K562 (cell line): ENCODE data around the gene PES1. TPM values are rescaled to one million over a fixed set of nuclear protein-coding genes. Genes with fewer than 3 reads are reported as not detected.

Experiments
- CEBPG ChIP-seq, 3 experiments: fragments of 200-800 bp in 1 of 3; sonication (Bioruptor generic) in 1 of 3; sonication (generic) in 1 of 3; formaldehyde crosslinking in 1 of 3; IDR thresholded peaks in 2 of 3; conservative IDR thresholded peaks in 1 of 3; 2 replicates each; pipeline versions ENCODE4 v1.6.1 to v1.8.0; 2016 to 2022; ENCODE audit warnings: missing compliant biosample characterization in 2 of 3, missing genetic modification characterization in 2 of 3, mild to moderate bottlenecking in 1 of 3, missing genetic modification reagents in 1 of 3
- E2F3 ChIP-seq: fragments of 250-450 bp; sonication (Bioruptor Pico); IDR thresholded peaks from 2 replicates; pipeline ENCODE4 v1.4.0; 2020; ENCODE audit warnings: mild to moderate bottlenecking
- FOXJ2 ChIP-seq: fragments of 200-800 bp; sonication (Bioruptor generic); IDR thresholded peaks from 2 replicates; pipeline ENCODE4 v1.6.1; 2016; ENCODE audit warnings: missing genetic modification characterization, missing compliant biosample characterization
- FOXJ3 ChIP-seq: sonication (generic); formaldehyde crosslinking; IDR thresholded peaks from 2 replicates; pipeline ENCODE4 v1.4.0; 2020; ENCODE audit warnings: mild to moderate bottlenecking, missing genetic modification reagents
- ILK ChIP-seq: fragments of 450-650 bp; IDR thresholded peaks from 2 replicates; pipeline ENCODE4 v1.6.1; 2016; ENCODE audit warnings: missing genetic modification characterization, low read depth, mild to moderate bottlenecking, missing compliant biosample characterization, moderate library complexity, borderline replicate concordance
- KDM1A ChIP-seq, 2 experiments: fragments of 450-650 bp; IDR thresholded peaks; 2 replicates each; pipeline ENCODE4 v1.6.1; 2016; ENCODE audit warnings: mild to moderate bottlenecking in 2 of 2
- MCM7 ChIP-seq, 2 experiments: fragments of 450-650 bp; IDR thresholded peaks; 2 replicates each; pipeline ENCODE4 v1.6.1; 2016 to 2018
- NELFE ChIP-seq: IDR thresholded peaks from 2 replicates; pipeline ENCODE4 v1.6.1; 2011; ENCODE audit warnings: mild to moderate bottlenecking; ENCODE audit not compliant: insufficient read depth, insufficient read length
- NFRKB ChIP-seq: fragments of 450-650 bp; IDR thresholded peaks from 2 replicates; pipeline ENCODE4 v1.6.1; 2016; ENCODE audit warnings: low read depth
- NONO ChIP-seq, 2 experiments: fragments of 200-400 bp in 1 of 2; fragments of 450-650 bp in 1 of 2; formaldehyde crosslinking in 1 of 2; IDR thresholded peaks; 2 replicates each; pipeline ENCODE4 v1.6.1; 2017; ENCODE audit warnings: low read depth in 2 of 2, mild to moderate bottlenecking in 2 of 2, moderate library complexity in 2 of 2, low read length in 1 of 2
- RBM39 ChIP-seq: fragments of 200-400 bp; formaldehyde crosslinking; optimal IDR thresholded peaks from 2 replicates; pipeline ENCODE3; 2018; ENCODE audit warnings: low read depth, low read length
- SIX5 ChIP-seq, 2 experiments: IDR thresholded peaks; 2 replicates each; pipeline ENCODE4 v1.6.1; 2011; ENCODE audit warnings: low read length in 2 of 2, borderline replicate concordance in 1 of 2, low read depth in 1 of 2, mild to moderate bottlenecking in 1 of 2, moderate library complexity in 1 of 2; ENCODE audit not compliant: insufficient read depth in 1 of 2
- SLC30A9 ChIP-seq: fragments of 250-450 bp; sonication (Bioruptor Pico); IDR thresholded peaks from 2 replicates; pipeline ENCODE4 v1.8.0; 2022; ENCODE audit warnings: mild to moderate bottlenecking, moderate library complexity
- SMARCB1 ChIP-seq: IDR thresholded peaks from 2 replicates; pipeline ENCODE4 v1.6.1; 2011; ENCODE audit warnings: improper control_type of control experiment, low read depth; ENCODE audit not compliant: insufficient read length
- SNRNP70 ChIP-seq: fragments of 200-400 bp; formaldehyde crosslinking; optimal IDR thresholded peaks from 2 replicates; pipeline ENCODE3; 2017; ENCODE audit warnings: low read depth, low read length
- SRSF1 ChIP-seq: fragments of 200-400 bp; formaldehyde crosslinking; IDR thresholded peaks from 2 replicates; pipeline ENCODE4 v1.6.1; 2017; ENCODE audit warnings: mild to moderate bottlenecking, low read depth, low read length, moderate library complexity
- TAL1 ChIP-seq: fragments of 450-650 bp; IDR thresholded peaks from 2 replicates; pipeline ENCODE4 v1.6.1; 2016; ENCODE audit warnings: mild to moderate bottlenecking
- TGIF2 ChIP-seq: sonication (generic); formaldehyde crosslinking; IDR thresholded peaks from 2 replicates; pipeline ENCODE4 v1.8.1; 2022; ENCODE audit warnings: mild to moderate bottlenecking, missing genetic modification reagents, moderate library complexity
- TSHZ1 ChIP-seq: fragments of 250-450 bp; sonication (Bioruptor Pico); IDR thresholded peaks from 2 replicates; pipeline ENCODE4 v1.4.0; 2020; ENCODE audit warnings: mild to moderate bottlenecking, moderate library complexity
- WHSC1 ChIP-seq: IDR thresholded peaks from one replicate; pipeline ENCODE4 v1.6.1; 2012; ENCODE audit warnings: low read length, control low read depth, inconsistent platforms
- ZBTB17 ChIP-seq: fragments of 450-650 bp; formaldehyde crosslinking; IDR thresholded peaks from 2 replicates; pipeline ENCODE4 v1.4.0; 2020; ENCODE audit warnings: mild to moderate bottlenecking
- ZC3H4 ChIP-seq: sonication (generic); formaldehyde crosslinking; IDR thresholded peaks from 2 replicates; pipeline ENCODE4 v1.9.0; 2021; ENCODE audit warnings: missing genetic modification reagents, borderline replicate concordance
- polyA plus RNA-seq, 8 experiments: library from polyadenylated mRNA; depleted of rRNA in 4 of 8; stranded (reverse) in 5 of 8; unstranded in 3 of 8; fragments of >200 nt; fragmentation: Nextera tagmentation in 2 of 8; fragmentation: Illumina TruSeq in 1 of 8; extraction: Ambion mirVana in 2 of 8; extraction: Trizol in 1 of 8; gene quantifications; 2 replicates each; pipeline versions ENCODE4 v1.2.1 to v1.2.3, GENCODE V29; 2011 to 2014; ENCODE audit warnings: inconsistent platforms in 1 of 8, missing spikeins in 1 of 8
- total RNA-seq, 7 experiments: library from RNA; depleted of rRNA in 6 of 7; stranded (reverse); fragments of >200 nt in 6 of 7; fragmentation: Illumina TruSeq in 2 of 7; extraction: Trizol in 2 of 7; gene quantifications; 2 replicates each; pipeline versions ENCODE4 v1.2.1 to v1.2.3, GENCODE V29; 2011 to 2021; ENCODE audit warnings: low replicate concordance in 1 of 7
- TF ChIP-seq, protein P1 (sequence below): IDR thresholded peaks from 3 replicates; pipeline ENCODE4 v1.6.1; 2011; ENCODE audit warnings: borderline replicate concordance, mild to moderate bottlenecking, moderate library complexity; ENCODE audit not compliant: insufficient read length; ENCODE audit errors: extremely low read depth

PES1 gene
- total and polyA plus RNA-seq, 9 of the 15 experiments (the other 6 are each of a cell fraction or from before 2014, with no cell fraction given), result 6.5 to 158 (median 94.3) TPM

DNA sequence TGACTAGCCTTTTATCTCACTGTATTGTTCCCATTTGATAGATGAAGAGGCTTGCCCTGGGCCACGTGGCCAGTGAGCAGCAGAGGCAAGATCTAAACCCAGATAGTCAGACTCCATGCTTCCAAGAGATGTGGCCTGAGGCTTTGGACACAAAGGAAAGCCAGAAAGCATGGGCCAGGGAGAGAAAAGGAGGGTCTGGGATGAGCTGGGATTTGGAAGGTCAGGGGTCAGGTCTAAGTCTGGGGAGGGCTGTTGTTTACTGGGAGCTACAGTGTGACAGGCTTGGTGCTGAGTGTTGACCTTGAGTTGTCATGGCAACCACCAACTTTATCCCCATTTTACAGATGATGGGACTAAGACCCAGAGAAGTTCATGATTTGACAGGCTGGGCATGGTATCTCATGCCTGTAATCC is 46.0 kb upstream of the PES1 start (continued):
- no peak for TF ChIP-seq TSHZ1
- TF ChIP-seq RBM39, result no peak
- no peak for TF ChIP-seq SLC30A9 (CRISPR knock-in tag)
- no peak for TF ChIP-seq WHSC1
- TF ChIP-seq CEBPG (CRISPR knock-in tag; IDR thresholded peaks at IDR 0.05), result no peak
- no peak for TF ChIP-seq CEBPG (tag; conservative IDR thresholded peaks at IDR 0.05 in 1 of 2, IDR thresholded peaks at IDR 0.05 in 1 of 2)
- no peak for TF ChIP-seq SRSF1
- TF ChIP-seq MCM7 (IDR thresholded peaks at IDR 0.05), result no peak
- TF ChIP-seq ILK (tag), result no peak
- no peak for TF ChIP-seq TGIF2
- TF ChIP-seq NELFE, result no peak
- TF ChIP-seq SIX5 (IDR thresholded peaks at IDR 0.05; ENCODE audit: borderline replicate concordance in 1 of 2, insufficient read depth in 1 of 2, low read depth in 1 of 2, low read length in 2 of 2), result no peak
- no peak for TF ChIP-seq TAL1
- 0 out of 4 replicates have a peak, but pooled peaks of 1 of the 2 experiments have one; percentile 35 for TF ChIP-seq KDM1A (IDR thresholded peaks at IDR 0.05)
- TF ChIP-seq E2F3 (CRISPR knock-in tag), result no peak
- no peak for TF ChIP-seq SNRNP70
- TF ChIP-seq, protein P1, sequence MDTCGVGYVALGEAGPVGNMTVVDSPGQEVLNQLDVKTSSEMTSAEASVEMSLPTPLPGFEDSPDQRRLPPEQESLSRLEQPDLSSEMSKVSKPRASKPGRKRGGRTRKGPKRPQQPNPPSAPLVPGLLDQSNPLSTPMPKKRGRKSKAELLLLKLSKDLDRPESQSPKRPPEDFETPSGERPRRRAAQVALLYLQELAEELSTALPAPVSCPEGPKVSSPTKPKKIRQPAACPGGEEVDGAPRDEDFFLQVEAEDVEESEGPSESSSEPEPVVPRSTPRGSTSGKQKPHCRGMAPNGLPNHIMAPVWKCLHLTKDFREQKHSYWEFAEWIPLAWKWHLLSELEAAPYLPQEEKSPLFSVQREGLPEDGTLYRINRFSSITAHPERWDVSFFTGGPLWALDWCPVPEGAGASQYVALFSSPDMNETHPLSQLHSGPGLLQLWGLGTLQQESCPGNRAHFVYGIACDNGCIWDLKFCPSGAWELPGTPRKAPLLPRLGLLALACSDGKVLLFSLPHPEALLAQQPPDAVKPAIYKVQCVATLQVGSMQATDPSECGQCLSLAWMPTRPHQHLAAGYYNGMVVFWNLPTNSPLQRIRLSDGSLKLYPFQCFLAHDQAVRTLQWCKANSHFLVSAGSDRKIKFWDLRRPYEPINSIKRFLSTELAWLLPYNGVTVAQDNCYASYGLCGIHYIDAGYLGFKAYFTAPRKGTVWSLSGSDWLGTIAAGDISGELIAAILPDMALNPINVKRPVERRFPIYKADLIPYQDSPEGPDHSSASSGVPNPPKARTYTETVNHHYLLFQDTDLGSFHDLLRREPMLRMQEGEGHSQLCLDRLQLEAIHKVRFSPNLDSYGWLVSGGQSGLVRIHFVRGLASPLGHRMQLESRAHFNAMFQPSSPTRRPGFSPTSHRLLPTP, result no peak
- no peak for TF ChIP-seq NFRKB
- TF ChIP-seq NONO (IDR thresholded peaks at IDR 0.05; ENCODE audit: low read depth in 2 of 2, low read length in 1 of 2), result no peak
- TF ChIP-seq FOXJ3 (CRISPR knock-in tag), result peak; percentile 64; the same call in 1 of the 2 replicates
- TF ChIP-seq ZC3H4 (CRISPR knock-in tag), result no peak
- TF ChIP-seq ZBTB17, result no peak
- TF ChIP-seq FOXJ2 (tag), result peak; percentile 68; the same call in 1 of the 2 replicates
- TF ChIP-seq SMARCB1, result no peak
